SK-N-SH (cell line): Measurements from ENCODE around the gene SRSF10. TPM values are rescaled to one million over a fixed set of nuclear protein-coding genes. Genes with fewer than 3 reads are reported as not detected.
"Not testable (repeated sequence)": the region's sequence is repeated elsewhere in the genome, so short reads cannot be mapped to it uniquely, and the experiment has no call there.

ENCODE experiments used
- CTCF ChIA-PET: fragments of 300-600, 350-600 bp; formaldehyde crosslinking; extraction: SDS; loops from one replicate; lab custom pipeline; 2021; lab: Yijun Ruan, JAX
- POLR2A ChIA-PET: fragments of 350-600 bp; sonication (Branson Sonifier 250); formaldehyde crosslinking; extraction: SDS; loops from one replicate; lab custom pipeline; 2020; ENCODE audit warnings: antibody characterized with exemption, inconsistent platforms; lab: Yijun Ruan, JAX
- DNase-seq: peaks from one replicate; pipeline ENCODE4 v3.0.0; 2012
- H2AFZ ChIP-seq: fragments of 200-600 bp; sonication (generic); 2 replicates; pipeline ENCODE4 v1.8.1; 2016; ENCODE audit warnings: antibody characterized with exemption, mild to moderate bottlenecking, low read depth
- H3F3A ChIP-seq: fragments of 200-600 bp; sonication (generic); replicated peaks from 2 replicates; pipeline ENCODE3; 2016; ENCODE audit warnings: antibody characterized with exemption, mild to moderate bottlenecking; ENCODE audit not compliant: insufficient read depth
- H3K27ac ChIP-seq, 2 experiments: fragments of 200-500 bp in 1 of 2; fragments of 200-600 bp in 1 of 2; sonication (Bioruptor generic) in 1 of 2; sonication (generic), shearing (Covaris generic) in 1 of 2; 2 replicates each; pipeline versions ENCODE4 v1.5.1 to v1.6.1; 2014 to 2016; ENCODE audit warnings: low read depth in 2 of 2, inconsistent platforms in 1 of 2, low read length in 1 of 2, mild to moderate bottlenecking in 1 of 2, mixed read lengths in 1 of 2
- H3K27me3 ChIP-seq: fragments of 200-600 bp; sonication (generic), shearing (Covaris generic); 2 replicates; pipeline ENCODE4 v1.6.1; 2016; ENCODE audit warnings: mixed run types; ENCODE audit not compliant: insufficient read depth
- H3K36me3 ChIP-seq, 2 experiments: fragments of 200-500 bp in 1 of 2; fragments of 200-600 bp in 1 of 2; sonication (Bioruptor generic) in 1 of 2; sonication (generic) in 1 of 2; replicated peaks in 1 of 2; 2 replicates each; pipeline versions ENCODE3 to v1.5.1; 2014 to 2016; ENCODE audit warnings: low read length in 1 of 2, mild to moderate bottlenecking in 1 of 2; ENCODE audit not compliant: insufficient read depth in 2 of 2, control insufficient read depth in 1 of 2
- H3K4me1 ChIP-seq, 2 experiments: fragments of 200-500 bp in 1 of 2; fragments of 200-600 bp in 1 of 2; sonication (Bioruptor generic) in 1 of 2; sonication (generic), shearing (Covaris generic) in 1 of 2; 2 replicates each; pipeline versions ENCODE4 v1.5.1 to v1.6.1; 2014 to 2016; ENCODE audit warnings: low read depth in 1 of 2, low read length in 1 of 2, mixed run types in 1 of 2; ENCODE audit not compliant: insufficient read depth in 2 of 2, control insufficient read depth in 1 of 2
- H3K4me2 ChIP-seq: fragments of 200-600 bp; sonication (generic), shearing (Covaris generic); 2 replicates; pipeline ENCODE4 v1.6.1; 2017; ENCODE audit warnings: mixed run types
- H3K4me3 ChIP-seq, 2 experiments: fragments of 200-500 bp in 1 of 2; fragments of 200-600 bp in 1 of 2; sonication (Bioruptor generic) in 1 of 2; sonication (generic), shearing (Covaris generic) in 1 of 2; 2 replicates each; pipeline versions ENCODE4 v1.5.1 to v1.8.1; 2014 to 2016; ENCODE audit warnings: low read depth in 2 of 2, inconsistent platforms in 1 of 2, low read length in 1 of 2, mild to moderate bottlenecking in 1 of 2, mixed read lengths in 1 of 2, moderate library complexity in 1 of 2
- H3K79me2 ChIP-seq: fragments of 200-600 bp; sonication (generic); 2 replicates; pipeline ENCODE4 v1.8.1; 2017; ENCODE audit warnings: mild to moderate bottlenecking; ENCODE audit not compliant: insufficient read depth
- H3K9ac ChIP-seq: fragments of 200-600 bp; sonication (generic); 2 replicates; pipeline ENCODE4 v1.6.1; 2017; ENCODE audit warnings: mixed run types
- H3K9me2 ChIP-seq: fragments of 200-600 bp; sonication (generic); 2 replicates; pipeline ENCODE4 v1.6.1; 2017; ENCODE audit warnings: mixed run types
- H3K9me3 ChIP-seq: fragments of 200-600 bp; sonication (generic); 2 replicates; pipeline ENCODE4 v1.6.1; 2017; ENCODE audit warnings: mixed run types, mild to moderate bottlenecking, moderate library complexity
- H4K20me1 ChIP-seq: fragments of 200-600 bp; sonication (generic); 2 replicates; pipeline ENCODE4 v1.6.1; 2017; ENCODE audit warnings: mild to moderate bottlenecking, mixed run types; ENCODE audit not compliant: insufficient read depth
- CHD2 ChIP-seq: fragments of 150-350 bp; IDR thresholded peaks from 2 replicates; pipeline ENCODE4 v1.6.1; 2018; ENCODE audit warnings: low read length; ENCODE audit not compliant: partially characterized antibody
- ELF1 ChIP-seq: IDR thresholded peaks from 2 replicates; pipeline ENCODE4 v1.4.0; 2012
- EZH2phosphoT487 ChIP-seq: fragments of 200-600 bp; sonication (generic); IDR thresholded peaks from 2 replicates; pipeline ENCODE4 v1.6.1; 2017; ENCODE audit warnings: low read depth, mixed run types, mild to moderate bottlenecking, antibody characterized with exemption, moderate library complexity, borderline replicate concordance
- FOSL2 ChIP-seq: IDR thresholded peaks from 2 replicates; pipeline ENCODE4 v1.4.0; 2012; ENCODE audit warnings: low read depth, mild to moderate bottlenecking, moderate library complexity, borderline replicate concordance
- FOXJ3 ChIP-seq: sonication (generic); formaldehyde crosslinking; IDR thresholded peaks from 2 replicates; pipeline ENCODE4 v1.5.1; 2020; ENCODE audit warnings: mild to moderate bottlenecking, missing genetic modification reagents
- IRF3 ChIP-seq: fragments of 150-350 bp; IDR thresholded peaks from 2 replicates; pipeline ENCODE4 v1.6.1; 2016; ENCODE audit warnings: mild to moderate bottlenecking, low read depth, low read length
- NFIC ChIP-seq: IDR thresholded peaks from 2 replicates; pipeline ENCODE4 v1.4.0; 2012; ENCODE audit warnings: borderline replicate concordance
- RAD21 ChIP-seq: IDR thresholded peaks from 2 replicates; pipeline ENCODE4 v1.6.1; 2012; ENCODE audit warnings: mild to moderate bottlenecking, low read length
- RXRA ChIP-seq: IDR thresholded peaks from 2 replicates; pipeline ENCODE4 v1.4.0; 2012; ENCODE audit warnings: low read depth, mild to moderate bottlenecking, borderline replicate concordance
- SMC3 ChIP-seq: IDR thresholded peaks from 2 replicates; pipeline ENCODE4 v1.6.1; 2012; ENCODE audit warnings: low read depth, low read length, improper control_type of control experiment
- TAF1 ChIP-seq: IDR thresholded peaks from 2 replicates; pipeline ENCODE4 v1.6.1; 2012; ENCODE audit warnings: low read depth, mild to moderate bottlenecking, low read length, moderate library complexity, borderline replicate concordance
- TCF12 ChIP-seq: IDR thresholded peaks from 2 replicates; pipeline ENCODE4 v1.4.0; 2012
- TEAD4 ChIP-seq: IDR thresholded peaks from 2 replicates; pipeline ENCODE4 v1.4.0; 2012; ENCODE audit warnings: mild to moderate bottlenecking, borderline replicate concordance; ENCODE audit not compliant: insufficient read depth
- USF1 ChIP-seq: IDR thresholded peaks from 2 replicates; pipeline ENCODE4 v1.4.0; 2012; ENCODE audit warnings: low read depth, borderline replicate concordance
- USF2 ChIP-seq: fragments of 150-350 bp; IDR thresholded peaks from 2 replicates; pipeline ENCODE4 v1.6.1; 2017; ENCODE audit warnings: antibody characterized with exemption, low read length, low read depth, borderline replicate concordance
- WGBS: methylation state at CpG from one replicate; pipeline ENCODE4 v1.1.6; 2017; ENCODE audit warnings: low lambda C conversion rate; 5-methylcytosine and 5-hydroxymethylcytosine counted together
- polyA plus RNA-seq, 3 experiments: library from polyadenylated mRNA; depleted of rRNA; stranded (reverse); fragments of >200 nt; gene quantifications; 2 replicates each; pipeline ENCODE4 v1.2.3, GENCODE V29; 2012

SRSF10 gene
- polyA plus RNA-seq, 1 of the 3 experiments (the other 2 are of a cell fraction): 79.8 TPM

- no peak for TF ChIP-seq USF2
- TF ChIP-seq TAF1: no peak
- no peak for TF ChIP-seq RAD21
- no peak for TF ChIP-seq CHD2
- TF ChIP-seq FOSL2: peak; percentile 94
- 0 out of 2 replicates have a peak, but pooled peaks have one; percentile 19 for TF ChIP-seq RXRA
- TF ChIP-seq TCF12: peak; percentile 71
- TF ChIP-seq USF1: no peak
- TF ChIP-seq FOXJ3 (CRISPR knock-in tag): no peak
- no peak; the same call in 1 of the 2 replicates for TF ChIP-seq ELF1
- no peak for TF ChIP-seq EZH2phosphoT487
- peak; percentile 83 for TF ChIP-seq TEAD4
- no peak for TF ChIP-seq IRF3
- TF ChIP-seq SMC3: no peak
- TF ChIP-seq, all 33 proteins: peak for 9
Measured at GRCh38 chr1:24009406-24009805, 29.3 kb upstream of the SRSF10 start (continued).

GRCh38 chr1:24008574-24009184, 28.6 kb upstream of the SRSF10 start:
- POLR2A ChIA-PET: not testable (repeated sequence)

More at GRCh38 chr1:24008574-24009184, 28.6 kb upstream of the SRSF10 start:
- peak overlapping the region; percentile 24 for H3K4me2 ChIP-seq
- CTCF ChIA-PET: interaction anchor here (0.6 to 1.1 kb wide), 2 partner anchors 19 to 42 kb away, joined by 3 to 4 read pairs; no protein-coding TSS in a partner anchor
- H3K9me3 ChIP-seq, H3F3A ChIP-seq, H3K4me3 ChIP-seq, H4K20me1 ChIP-seq, H2AFZ ChIP-seq, H3K9me2 ChIP-seq, DNase-seq, H3K36me3 ChIP-seq, H3K9ac ChIP-seq, H3K79me2 ChIP-seq, H3K27me3 ChIP-seq: not testable (repeated sequence)
- H3K4me1 ChIP-seq: peaks cover 0 to 12% of the 10 kb centered on the region in 2 experiments; a peak in 1 of 4 replicates
- TF ChIP-seq NFIC: 0 out of 2 replicates have a peak, but pooled peaks have one; percentile 33
- peak overlapping the region in 1 of 2 experiments; percentile 65; a peak in 2 of 4 replicates for H3K27ac ChIP-seq
- WGBS: 31% methylated on average over 3 of the region's 3 CpGs
